WERI-Rb-1 (cell line): Measurements from ENCODE around the gene MAVS.

Source experiments
- DNase-seq: peaks from one replicate; pipeline ENCODE4 v3.0.0-alpha.2; 2020
- H3K27ac ChIP-seq: fragments of 250-450 bp; sonication (Bioruptor Pico); 2 replicates; pipeline ENCODE4 v1.5.1; 2020; ENCODE audit warnings: mild to moderate bottlenecking, moderate library complexity
- H3K27me3 ChIP-seq: fragments of 250-450 bp; sonication (Bioruptor Pico); 2 replicates; pipeline ENCODE4 v1.5.1; 2021; ENCODE audit warnings: mild to moderate bottlenecking, low read depth, moderate library complexity; ENCODE audit not compliant: insufficient read depth, severe bottlenecking
- H3K36me3 ChIP-seq: fragments of 250-450 bp; sonication (Bioruptor Pico); 2 replicates; pipeline ENCODE4 v1.5.1; 2020; ENCODE audit warnings: mild to moderate bottlenecking, moderate library complexity
- H3K4me3 ChIP-seq: 2 replicates; pipeline ENCODE4 v1.5.1; 2011; ENCODE audit warnings: low read depth, mild to moderate bottlenecking, control low read depth, low read length
- H3K9me3 ChIP-seq: fragments of 250-450 bp; sonication (Bioruptor Pico); 2 replicates; pipeline ENCODE4 v1.5.1; 2021; ENCODE audit warnings: mild to moderate bottlenecking, moderate library complexity; ENCODE audit not compliant: severe bottlenecking
- CTCF ChIP-seq: IDR thresholded peaks from 2 replicates; pipeline ENCODE4 v1.5.1; 2011; ENCODE audit warnings: low read depth, mild to moderate bottlenecking, control low read depth, inconsistent platforms, low read length

Gene MAVS

GRCh38 chr20:3800256-3800877 lies 46.3 kb upstream of the MAVS start:
- no peak for TF ChIP-seq CTCF
- Histone ChIP-seq H3K27ac (no peak overlapping the region), H3K27me3 (no peaks in the 10 kb centered on the region), H3K9me3 (no peaks in the 10 kb centered on the region), H3K36me3 (peaks cover 59% of the 10 kb centered on the region), H3K4me3 (no peak overlapping the region)
- DNase-seq = no peak

GRCh38 chr20:3800878-3801260 lies 45.8 kb upstream of the MAVS start:
- DNase-seq = no peak
- Histone ChIP-seq H3K27me3 (no peaks in the 10 kb centered on the region), H3K36me3 (peaks cover 63% of the 10 kb centered on the region), H3K27ac (no peak overlapping the region), H3K9me3 (no peaks in the 10 kb centered on the region), H3K4me3 (no peak overlapping the region)
- TF ChIP-seq CTCF = no peak

- H3K36me3 ChIP-seq = peaks cover 68% of the 10 kb centered on the region
- no peaks in the 10 kb centered on the region for H3K9me3 ChIP-seq
- no peaks in the 10 kb centered on the region for H3K27me3 ChIP-seq
- H3K27ac ChIP-seq = no peak overlapping the region
- no peak for DNase-seq
- no peak overlapping the region for H3K4me3 ChIP-seq
- TF ChIP-seq CTCF = no peak
Observed at GRCh38 chr20:3801299-3801698, 45.3 kb upstream of the MAVS start.

- Histone ChIP-seq H3K36me3 (peaks cover 69% of the 10 kb centered on the region), H3K9me3 (no peaks in the 10 kb centered on the region), H3K27me3 (no peaks in the 10 kb centered on the region), H3K27ac (no peak overlapping the region), H3K4me3 (no peak overlapping the region)
- DNase-seq = no peak
- TF ChIP-seq CTCF = no peak
Observed at GRCh38 chr20:3801846-3802245, 44.8 kb upstream of the MAVS start.

- TF ChIP-seq CTCF = no peak
- Histone ChIP-seq H3K4me3 (no peak overlapping the region), H3K27ac (no peak overlapping the region), H3K9me3 (no peaks in the 10 kb centered on the region), H3K36me3 (peaks cover 66% of the 10 kb centered on the region), H3K27me3 (no peaks in the 10 kb centered on the region)
- DNase-seq = no peak
Observed at GRCh38 chr20:3802524-3803239, 44.0 kb upstream of the MAVS start.
